Testis (tissue), 3 donors: ENCODE results near the gene GTPBP4. TPM values are rescaled to one million over a fixed set of nuclear protein-coding genes. Genes with fewer than 3 reads are reported as not detected.
"Not testable (repeated sequence)": the region's sequence is repeated elsewhere in the genome, so short reads cannot be mapped to it uniquely, and the experiment has no call there.

Source experiments
- DNase-seq: peaks from one replicate; pipeline ENCODE4 v3.0.0-alpha.2; 2019
- H3K27ac ChIP-seq, 2 donors: fragments of 200-600 bp; sonication (generic); one replicate each; pipeline ENCODE4 v1.5.1; 2019
- H3K27me3 ChIP-seq: fragments of 200-600 bp; sonication (generic); one replicate; pipeline ENCODE4 v1.5.1; 2019
- H3K36me3 ChIP-seq: fragments of 200-600 bp; sonication (generic); one replicate; pipeline ENCODE4 v1.5.1; 2017; ENCODE audit warnings: low read depth; ENCODE audit errors: missing control alignments
- H3K4me1 ChIP-seq: fragments of 200-600 bp; sonication (generic); one replicate; pipeline ENCODE4 v1.5.1; 2019
- H3K4me3 ChIP-seq, 2 donors: fragments of 200-600 bp; sonication (generic); one replicate each; pipeline ENCODE4 v1.5.1; 2017 to 2019
- H3K9me3 ChIP-seq: fragments of 200-600 bp; sonication (generic); one replicate; pipeline ENCODE4 v1.5.1; 2017
- POLR2A ChIP-seq: fragments of 450-650 bp; IDR thresholded peaks from one replicate; pipeline ENCODE4 v1.6.1; 2017; ENCODE audit warnings: antibody characterized with exemption, mild to moderate bottlenecking, moderate library complexity
- WGBS, 2 donors: methylation state at CpG; one replicate each; pipeline ENCODE4 v1.1.5; 2018; 5-methylcytosine and 5-hydroxymethylcytosine counted together
- intact Hi-C: fragments of 100-400 bp; cut with DNase I; formaldehyde crosslinking; loops from one replicate; pipeline ENCODE4 v1.15.1; 2023; ENCODE audit warnings: low total_unique reads
- polyA plus RNA-seq: library from polyadenylated mRNA; stranded (reverse); fragments of 350-450 nt; fragmentation: Illumina TruSeq; extraction: RNeasy Lipid Tissue Mini Kit (QIAGEN cat#74804); gene quantifications from one replicate; pipeline ENCODE4 v1.2.3, GENCODE V29; 2014; ENCODE audit warnings: low read depth, low replicate concordance; ENCODE audit not compliant: insufficient read depth
- total RNA-seq, 2 donors: library from RNA; depleted of rRNA; stranded (reverse); fragments of >200 nt; gene quantifications; one replicate each; pipeline ENCODE4 v1.2.3, GENCODE V29; 2016
- TF ChIP-seq, protein P1 (sequence below), 3 experiments: fragments of 450-650 bp in 2 of 3; fragments of 200-600 bp in 1 of 3; sonication (generic) in 1 of 3; IDR thresholded peaks; one replicate each; pipeline ENCODE4 v1.5.1; 2016 to 2019; ENCODE audit warnings: antibody characterized with exemption in 3 of 3, mild to moderate bottlenecking in 2 of 3, moderate library complexity in 1 of 3

GTPBP4 gene
- total and polyA plus RNA-seq, 3 donors from 2014 or later: 54.9 to 81.8 (median 57.2) TPM

DNA sequence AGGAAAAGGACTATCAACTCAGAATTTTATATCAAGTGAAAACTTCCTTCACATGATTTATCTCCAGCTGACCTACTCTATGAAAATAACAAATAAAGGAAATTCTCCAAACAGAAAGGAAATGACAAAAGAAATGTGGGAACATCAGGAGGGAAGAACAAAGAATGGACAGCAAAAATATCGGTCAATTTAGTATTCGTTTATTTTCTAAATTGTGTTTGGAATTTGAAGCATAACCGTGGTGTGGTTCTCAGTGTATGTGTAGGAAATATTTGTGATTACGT is 76.7 kb downstream of the GTPBP4 start:
- no peak for TF ChIP-seq POLR2A
- TF ChIP-seq, protein P1, sequence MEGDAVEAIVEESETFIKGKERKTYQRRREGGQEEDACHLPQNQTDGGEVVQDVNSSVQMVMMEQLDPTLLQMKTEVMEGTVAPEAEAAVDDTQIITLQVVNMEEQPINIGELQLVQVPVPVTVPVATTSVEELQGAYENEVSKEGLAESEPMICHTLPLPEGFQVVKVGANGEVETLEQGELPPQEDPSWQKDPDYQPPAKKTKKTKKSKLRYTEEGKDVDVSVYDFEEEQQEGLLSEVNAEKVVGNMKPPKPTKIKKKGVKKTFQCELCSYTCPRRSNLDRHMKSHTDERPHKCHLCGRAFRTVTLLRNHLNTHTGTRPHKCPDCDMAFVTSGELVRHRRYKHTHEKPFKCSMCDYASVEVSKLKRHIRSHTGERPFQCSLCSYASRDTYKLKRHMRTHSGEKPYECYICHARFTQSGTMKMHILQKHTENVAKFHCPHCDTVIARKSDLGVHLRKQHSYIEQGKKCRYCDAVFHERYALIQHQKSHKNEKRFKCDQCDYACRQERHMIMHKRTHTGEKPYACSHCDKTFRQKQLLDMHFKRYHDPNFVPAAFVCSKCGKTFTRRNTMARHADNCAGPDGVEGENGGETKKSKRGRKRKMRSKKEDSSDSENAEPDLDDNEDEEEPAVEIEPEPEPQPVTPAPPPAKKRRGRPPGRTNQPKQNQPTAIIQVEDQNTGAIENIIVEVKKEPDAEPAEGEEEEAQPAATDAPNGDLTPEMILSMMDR (IDR thresholded peaks at IDR 0.05): no peak
- no peaks in the 10 kb centered on the region for H3K4me1 ChIP-seq
- H3K36me3 ChIP-seq: no peaks in the 10 kb centered on the region
- no peak for DNase-seq
- WGBS, 2 donors: 92% methylated on average over 4 of the region's 4 CpGs
- no peak overlapping the region for H3K27ac ChIP-seq
- no peak overlapping the region for H3K4me3 ChIP-seq
- intact Hi-C loops: no loop called here
- H3K9me3 ChIP-seq: no peaks in the 10 kb centered on the region
- H3K27me3 ChIP-seq: no peaks in the 10 kb centered on the region

DNA sequence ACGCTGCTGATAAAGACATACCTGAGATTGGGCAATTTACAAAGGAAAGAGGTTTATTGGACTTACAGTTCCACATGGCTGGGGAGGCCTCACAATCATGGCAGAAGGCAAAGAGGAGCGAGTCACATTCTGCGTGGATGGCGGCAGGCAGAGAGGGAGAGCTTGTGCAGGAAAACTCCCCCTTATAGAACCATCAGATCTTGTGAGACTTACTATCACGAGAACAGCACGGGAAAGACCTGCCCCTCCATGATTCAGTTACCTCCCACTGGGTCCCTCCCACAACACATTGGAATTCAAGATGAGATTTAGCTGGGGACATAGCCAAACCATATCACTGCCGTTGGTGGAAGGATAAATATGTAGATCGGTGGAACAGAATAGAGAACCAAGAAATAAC is 78.5 kb downstream of the GTPBP4 start:
- H3K9me3 ChIP-seq, H3K4me3 ChIP-seq, DNase-seq, H3K27ac ChIP-seq, intact Hi-C loops, H3K27me3 ChIP-seq, H3K4me1 ChIP-seq, H3K36me3 ChIP-seq: not testable (repeated sequence)
- 78 to 83% methylated on average over 8 of the region's 8 CpGs for whole genome bisulfite sequencing, 2 donors

DNA sequence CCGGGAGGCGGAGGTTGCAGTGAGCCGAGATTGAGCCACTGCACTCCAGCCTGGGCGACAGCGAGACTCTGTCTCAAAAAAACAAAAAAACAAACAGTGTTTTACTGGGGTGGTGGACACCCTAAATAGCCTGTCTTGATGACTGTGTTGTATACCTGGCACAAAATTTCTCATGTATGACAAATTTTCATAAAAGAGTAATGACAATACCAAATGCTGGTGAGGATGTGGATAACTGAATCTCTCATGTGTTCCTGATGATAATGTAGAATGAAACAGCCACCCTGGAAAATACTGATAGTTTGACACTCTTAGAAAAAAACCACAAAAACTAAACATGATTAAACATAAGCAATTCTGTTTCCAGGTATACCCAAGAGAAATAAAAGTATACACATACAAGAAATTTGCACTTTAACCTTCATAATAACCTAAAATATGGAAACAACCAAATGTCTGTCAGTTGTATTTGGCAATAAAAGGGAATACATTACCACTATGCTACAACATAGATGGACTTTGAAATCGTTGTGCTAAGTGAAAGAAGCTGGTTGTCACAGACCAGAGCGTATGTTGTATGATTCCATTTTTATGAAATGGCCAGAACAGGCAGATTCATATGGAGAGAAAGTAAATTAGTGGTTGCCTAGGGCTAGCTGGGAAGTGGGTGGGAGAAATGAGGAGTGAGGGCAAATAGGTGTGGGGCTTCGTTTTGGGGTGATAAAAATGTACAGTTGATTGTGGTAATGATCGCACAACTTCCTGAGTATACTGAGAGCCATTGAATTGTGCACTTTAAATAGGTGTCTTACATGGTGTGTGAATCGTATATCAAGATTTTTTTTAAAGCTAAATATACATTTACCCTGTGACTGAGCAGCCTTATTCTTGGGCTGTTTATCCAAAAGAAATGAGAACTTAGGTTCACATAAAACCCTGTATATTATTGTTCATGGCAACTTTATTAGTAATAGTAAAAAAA is 80.4 kb downstream of the GTPBP4 start:
- WGBS, 2 donors: 84 to 92% methylated on average over 10 of the region's 10 CpGs

More for the DNA sequence above, 80.4 kb downstream of the GTPBP4 start:
- no peaks in the 10 kb centered on the region for H3K27me3 ChIP-seq
- H3K27ac ChIP-seq: no peak overlapping the region
- H3K9me3 ChIP-seq: no peaks in the 10 kb centered on the region
- H3K4me1 ChIP-seq: no peaks in the 10 kb centered on the region
- DNase-seq: no peak
- H3K36me3 ChIP-seq: no peaks in the 10 kb centered on the region
- TF ChIP-seq, protein P1 (IDR thresholded peaks at IDR 0.05): no peak
- no peak for TF ChIP-seq POLR2A
- intact Hi-C loops: no loop called here
- H3K4me3 ChIP-seq: no peak overlapping the region

Other genes starting within 250 kb of the GTPBP4 start
- gene LARP4B, start 56.7 kb upstream of the GTPBP4 start, total RNA-seq: 10 to 100 TPM; 95.3 to 98.6 TPM
- gene LARP4B, start 56.7 kb upstream of the GTPBP4 start, polyA plus RNA-seq: 54.2 TPM
- gene IDI2, start 37.4 kb downstream of the GTPBP4 start, total RNA-seq: 1 to 10 TPM in 1 of 2 donors, not detected in 1; 1.1 TPM
- gene IDI2, start 37.4 kb downstream of the GTPBP4 start, polyA plus RNA-seq: 0.79 TPM
- gene IDI1, start 60.7 kb downstream of the GTPBP4 start, total RNA-seq: 10 to 100 TPM; 36.9 to 43.7 TPM
- 52.1 TPM for gene IDI1, start 60.7 kb downstream of the GTPBP4 start, polyA plus RNA-seq
- gene WDR37, start 68.0 kb downstream of the GTPBP4 start, total RNA-seq: 10 to 100 TPM; 29.3 to 40.2 TPM
- gene WDR37, start 68.0 kb downstream of the GTPBP4 start, polyA plus RNA-seq: 46.9 TPM